Fibroblast of the conjunctiva (primary cell): ENCODE results near the gene TASOR2.

Source experiments
- DNase-seq: peaks from one replicate; pipeline ENCODE4 v3.0.0-alpha.2; 2010; ENCODE audit warnings: low read depth

Gene TASOR2

GRCh38 chr10:5656737-5657579 lies 27.7 kb upstream of the TASOR2 start:
- DNase-seq: no peak

- no peak for DNase-seq
Observed at GRCh38 chr10:5658871-5659618, 25.6 kb upstream of the TASOR2 start.

- peak; percentile 18 for DNase-seq
Observed at GRCh38 chr10:5659702-5660528, 24.7 kb upstream of the TASOR2 start.

DNA sequence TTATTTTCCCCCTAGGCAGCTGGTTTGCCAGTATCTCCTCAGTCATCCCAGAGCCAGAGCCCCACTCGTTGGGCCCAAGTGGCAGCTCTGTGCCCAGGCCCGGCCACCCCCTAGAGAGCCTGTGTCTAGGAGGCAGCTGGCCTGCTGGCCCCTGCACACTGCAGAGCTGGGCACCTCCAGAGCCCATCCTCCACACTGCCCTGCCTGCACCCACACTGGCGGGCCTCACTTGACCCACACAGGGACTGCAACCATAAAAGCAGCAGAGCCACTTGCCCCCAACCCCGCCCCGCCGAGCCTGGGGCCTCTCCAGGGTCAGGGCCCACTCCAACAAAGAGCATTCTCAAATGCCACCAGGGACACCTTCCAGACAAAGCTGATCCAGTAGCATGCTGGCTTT lies 23.6 kb upstream of the TASOR2 start:
- DNase-seq: no peak

DNA sequence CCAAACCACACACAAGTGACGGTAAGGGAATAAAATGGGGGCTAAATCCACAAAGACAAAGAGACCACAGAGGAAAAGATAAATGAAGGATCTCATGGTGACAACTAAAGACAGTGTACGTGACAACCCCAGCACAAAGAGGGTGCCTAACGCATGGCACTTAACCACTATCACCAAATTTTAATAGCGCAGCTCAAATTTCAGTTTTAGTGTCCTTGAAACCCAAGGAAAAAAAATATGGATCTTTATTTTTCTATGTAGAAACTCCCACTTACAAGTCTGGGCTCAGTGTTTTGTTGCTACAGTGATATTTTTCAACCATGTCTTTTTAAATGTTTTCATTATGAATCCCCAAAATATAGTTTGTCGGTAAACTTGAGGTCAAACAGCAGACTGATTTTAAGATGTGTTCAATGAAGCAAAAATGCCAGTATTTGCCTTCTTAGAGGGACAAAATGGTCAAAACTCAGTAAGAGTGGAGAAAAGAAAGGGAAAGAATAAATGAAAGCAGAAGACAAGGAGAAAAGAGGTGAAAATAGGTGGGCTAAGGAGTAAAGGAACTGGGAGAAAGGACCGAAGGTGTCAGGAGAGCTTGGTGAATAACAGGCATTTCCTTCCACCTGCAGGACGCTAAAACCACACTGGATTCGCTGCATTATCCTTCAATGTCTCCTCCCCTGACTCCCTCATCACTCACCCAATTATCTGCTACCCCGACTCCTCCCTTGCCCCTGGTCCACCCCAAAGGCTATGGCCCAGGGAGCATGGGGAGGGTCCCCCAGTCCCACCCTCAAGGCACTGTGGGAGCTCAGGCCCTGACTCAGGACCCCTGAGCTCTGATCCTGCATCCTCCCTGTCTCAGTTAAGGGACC lies 21.7 kb upstream of the TASOR2 start:
- DNase-seq: no peak

GRCh38 chr10:5663692-5664427 lies 20.8 kb upstream of the TASOR2 start:
- DNase-seq: no peak

DNA sequence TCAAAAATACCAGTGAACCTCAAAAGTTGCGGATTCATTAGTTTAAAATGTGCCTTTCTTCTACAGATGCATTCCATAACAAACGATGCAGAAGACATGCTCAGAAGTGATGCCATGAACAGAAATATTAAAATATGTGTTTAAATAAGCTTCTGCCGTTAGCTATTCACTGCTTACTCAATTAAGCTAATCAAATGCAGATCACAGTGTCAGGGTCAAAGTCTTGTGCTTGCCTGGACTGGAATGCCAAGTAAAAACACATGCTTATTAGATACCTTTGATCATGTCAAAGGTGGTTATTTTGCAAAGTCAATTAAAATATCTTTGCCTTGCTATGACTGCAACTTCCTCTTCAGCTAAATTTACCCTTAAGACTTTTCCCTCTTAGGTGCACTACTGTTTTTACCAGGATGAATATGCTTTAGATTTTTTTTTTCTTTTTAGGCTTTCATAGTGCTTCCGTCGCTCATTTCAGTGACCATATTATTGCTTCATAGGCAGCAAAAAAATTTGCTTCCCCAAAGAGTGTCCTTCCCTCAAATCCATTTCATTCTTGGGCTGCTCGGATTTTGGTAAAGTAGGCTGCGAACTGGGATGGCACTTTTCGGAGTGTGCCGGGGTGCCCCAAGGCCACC lies 19.1 kb upstream of the TASOR2 start:
- DNase-seq: no peak

- no peak for DNase-seq
Observed at GRCh38 chr10:5666008-5666840, 18.4 kb upstream of the TASOR2 start, which contains the start of gene ASB13. ASB13 (minus strand) TSS chr10:5666595; CDS start chr10:5666551, 44 bp downstream.

DNA sequence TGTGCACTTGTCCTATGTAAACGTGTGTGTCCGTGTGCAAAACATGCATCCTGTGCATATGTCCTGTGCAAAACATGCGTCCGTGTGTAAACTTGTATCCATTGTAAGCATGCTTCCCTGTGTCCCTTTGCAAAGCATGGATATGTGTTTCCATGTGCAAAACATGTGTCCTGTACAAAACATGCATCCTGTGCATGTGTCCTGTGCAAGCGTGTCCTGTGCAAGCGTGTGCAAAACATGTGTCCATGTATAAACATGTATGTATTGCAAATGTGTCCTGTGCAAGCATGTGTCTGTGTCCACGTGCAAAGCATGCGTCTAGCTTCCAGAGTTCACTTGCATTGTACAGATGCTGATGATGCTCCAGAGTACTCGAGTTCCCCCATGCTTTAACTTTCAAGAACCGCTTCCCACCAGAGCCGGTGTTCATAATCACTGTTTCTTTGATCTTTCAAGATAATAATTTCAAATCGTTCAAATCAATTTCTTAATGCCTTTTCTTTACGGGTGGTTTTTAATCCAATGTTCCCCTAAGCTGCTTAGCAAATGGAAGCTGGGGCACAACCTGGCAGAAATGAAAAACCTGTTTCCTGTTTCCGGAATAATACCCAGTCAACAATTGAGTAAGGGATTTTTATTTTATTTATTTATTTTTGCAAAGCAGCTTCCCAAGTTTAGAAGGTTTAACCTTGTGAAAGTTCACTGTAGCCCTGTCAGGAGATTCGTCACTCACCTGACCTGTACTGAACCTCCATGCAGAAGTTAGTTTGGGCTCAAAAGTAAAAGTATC lies 17.6 kb upstream of the TASOR2 start:
- DNase-seq: no peak

DNA sequence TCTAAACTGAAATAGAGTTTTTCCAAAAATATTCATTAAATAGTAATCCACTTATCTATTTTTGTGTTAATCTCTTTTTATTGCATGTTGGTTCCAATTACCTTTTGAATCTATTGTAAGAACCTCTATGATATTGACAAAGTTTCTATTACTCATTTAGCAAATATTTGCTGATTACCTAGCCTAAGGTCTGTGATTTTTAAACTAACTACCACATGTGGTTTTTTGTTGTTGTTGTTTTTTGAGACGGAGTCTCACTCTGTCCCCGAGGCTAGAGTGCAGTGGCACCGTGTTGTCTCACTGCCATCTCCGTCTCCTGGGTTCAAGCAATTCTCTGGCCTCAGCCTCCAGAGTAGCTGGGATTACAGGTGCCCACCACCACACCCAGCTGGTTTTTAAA lies 16.2 kb upstream of the TASOR2 start:
- DNase-seq: no peak

GRCh38 chr10:5669604-5670003 lies 15.0 kb upstream of the TASOR2 start:
- DNase-seq: no peak

DNA sequence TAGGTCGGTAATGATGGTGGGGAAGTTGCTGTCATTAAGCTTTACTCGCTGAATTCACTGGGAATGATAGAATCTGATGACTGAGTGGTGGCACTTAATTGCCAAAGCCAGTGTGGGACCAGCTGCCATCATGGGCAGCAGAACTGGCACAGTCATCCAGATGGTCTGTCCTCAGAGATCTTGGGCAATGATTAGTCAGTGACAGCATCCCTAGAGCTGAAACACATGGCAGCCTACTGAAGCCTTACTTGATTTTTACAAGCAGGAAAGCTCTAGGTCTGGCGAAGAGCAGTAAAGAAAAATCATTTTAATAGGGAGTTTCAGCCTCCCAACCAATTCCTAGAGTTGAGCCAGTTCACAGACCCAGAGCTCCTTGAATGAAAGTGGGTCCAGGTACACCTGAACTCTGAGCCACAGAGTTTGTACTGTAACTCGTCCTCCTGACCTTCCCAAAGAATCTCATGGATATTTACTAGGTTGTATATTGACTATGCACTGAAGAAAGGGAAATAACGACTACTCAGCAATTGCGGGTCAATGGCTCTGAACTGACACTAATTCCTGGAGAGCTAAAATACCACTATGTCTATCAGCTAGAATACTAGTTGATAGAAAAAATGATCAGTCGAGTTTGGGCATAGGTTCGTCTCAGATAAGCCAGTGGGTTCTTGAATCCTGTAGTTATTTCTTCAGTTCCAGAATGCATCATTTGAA lies 13.8 kb upstream of the TASOR2 start:
- no peak for DNase-seq

GRCh38 chr10:5678397-5679036 lies 6.1 kb upstream of the TASOR2 start:
- no peak for DNase-seq

DNA sequence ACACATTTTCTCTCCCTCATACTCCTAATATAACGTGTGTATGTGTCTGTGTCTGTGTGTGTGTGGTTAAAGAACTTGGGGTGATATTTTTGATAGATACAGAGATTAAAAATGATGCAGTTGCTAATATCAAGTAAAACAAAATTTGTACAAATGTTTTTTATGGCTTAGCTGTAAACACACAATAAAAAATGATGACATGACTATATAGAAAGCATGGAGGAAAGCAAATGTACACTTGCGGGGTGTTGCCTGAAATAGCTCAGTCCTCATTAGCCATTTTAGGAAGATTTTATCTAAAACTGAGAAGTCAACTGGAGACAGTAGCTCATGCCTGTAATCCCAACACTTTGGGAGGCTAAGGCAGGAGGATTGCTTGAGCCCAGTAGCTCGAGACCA lies 5.6 kb upstream of the TASOR2 start:
- no peak for DNase-seq

- no peak for DNase-seq
Observed at GRCh38 chr10:5679606-5680005, 5.0 kb upstream of the TASOR2 start.

- no peak for DNase-seq
Observed at GRCh38 chr10:5681930-5682329, 2.7 kb upstream of the TASOR2 start.

DNA sequence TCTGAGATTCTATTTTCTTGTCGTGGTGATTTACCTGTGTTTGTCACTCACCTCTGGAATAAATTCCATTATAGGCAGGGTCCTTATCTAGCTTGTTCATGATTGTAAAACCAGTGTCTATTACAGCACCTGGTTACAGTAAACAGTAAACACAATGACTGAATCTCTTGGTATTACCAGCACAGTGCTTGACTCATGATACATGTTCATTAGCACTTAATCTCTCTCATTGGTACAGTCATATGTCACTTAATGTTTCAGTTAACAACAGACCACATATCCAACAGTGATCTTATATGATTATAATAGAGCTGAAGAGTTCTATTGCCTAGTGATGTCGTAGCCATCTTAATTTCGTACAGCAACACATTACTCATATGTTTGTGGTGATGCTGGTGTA lies 1.6 kb upstream of the TASOR2 start:
- DNase-seq: no peak
